Neural cell (in vitro differentiated cells): ENCODE measurements around the gene CNN3. TPM values are rescaled to one million over a fixed set of nuclear protein-coding genes. Genes with fewer than 3 reads are reported as not detected.

ENCODE experiments used
- H2AFZ ChIP-seq: fragments of 200-600, 300-800 bp; sonication (generic), shearing (Covaris generic); 2 replicates; pipeline ENCODE4 v1.6.0; 2014; ENCODE audit warnings: low read depth, mild to moderate bottlenecking, antibody characterized with exemption, low read length, moderate library complexity
- H3F3A ChIP-seq: fragments of 200-600 bp; shearing (Covaris generic); 2 replicates; pipeline ENCODE4 v1.6.1; 2016; ENCODE audit warnings: mild to moderate bottlenecking, moderate library complexity, mixed read lengths, antibody characterized with exemption, low read length; ENCODE audit not compliant: insufficient read depth, poor library complexity, severe bottlenecking
- H3K27ac ChIP-seq: fragments of 200-600, 300-800 bp; sonication (generic), shearing (Covaris generic); 2 replicates; pipeline ENCODE4 v1.5.1; 2014; ENCODE audit warnings: mild to moderate bottlenecking, low read length, moderate library complexity
- H3K27me3 ChIP-seq: fragments of 300-800, 200-600 bp; sonication (generic), shearing (Covaris generic); 2 replicates; pipeline ENCODE4 v1.6.0; 2014; ENCODE audit warnings: mild to moderate bottlenecking, low read depth, low read length, moderate library complexity; ENCODE audit not compliant: insufficient read depth
- H3K36me3 ChIP-seq: fragments of 300-800, 200-600 bp; sonication (generic), shearing (Covaris generic); 2 replicates; pipeline ENCODE4 v1.5.1; 2014; ENCODE audit warnings: mild to moderate bottlenecking, antibody characterized with exemption, low read length, moderate library complexity; ENCODE audit not compliant: insufficient read depth
- H3K4me2 ChIP-seq: fragments of 300-800, 200-600 bp; sonication (generic), shearing (Covaris generic); 2 replicates; pipeline ENCODE4 v1.6.0; 2014; ENCODE audit warnings: mild to moderate bottlenecking, low read length
- H3K4me3 ChIP-seq: fragments of 300-800, 200-600 bp; sonication (generic), shearing (Covaris generic); 2 replicates; pipeline ENCODE4 v1.5.1; 2014; ENCODE audit warnings: mild to moderate bottlenecking, low read length, moderate library complexity
- H3K79me2 ChIP-seq: fragments of 200-600 bp; shearing (Covaris generic); replicated peaks from 2 replicates; pipeline ENCODE4 v1.6.0; 2014; ENCODE audit warnings: mild to moderate bottlenecking, low read length, moderate library complexity; ENCODE audit not compliant: insufficient read depth
- H3K9ac ChIP-seq: fragments of 300-800, 200-600 bp; sonication (generic), shearing (Covaris generic); 2 replicates; pipeline ENCODE4 v1.6.1; 2016; ENCODE audit warnings: mild to moderate bottlenecking, low read length, mixed read lengths
- H3K9me2 ChIP-seq: fragments of 200-600 bp; shearing (Covaris generic); 2 replicates; pipeline ENCODE4 v1.6.1; 2016; ENCODE audit warnings: mild to moderate bottlenecking, low read length, mixed read lengths; ENCODE audit not compliant: insufficient read depth
- H3K9me3 ChIP-seq: fragments of 200-600, 300-800 bp; sonication (generic), shearing (Covaris generic); 2 replicates; pipeline ENCODE4 v1.6.1; 2016; ENCODE audit warnings: mild to moderate bottlenecking, mixed run types, low read length, moderate library complexity, mixed read lengths
- H4K20me1 ChIP-seq: fragments of 200-600 bp; shearing (Covaris generic); 2 replicates; pipeline ENCODE4 v1.6.1; 2016; ENCODE audit warnings: mild to moderate bottlenecking, mixed run types; ENCODE audit not compliant: insufficient read depth
- EP300 ChIP-seq: fragments of 450-650 bp; conservative IDR thresholded peaks from 2 replicates; pipeline ENCODE4 v1.6.1; 2014; ENCODE audit warnings: antibody characterized with exemption, mild to moderate bottlenecking, moderate library complexity; ENCODE audit not compliant: poor library complexity, severe bottlenecking
- EZH2 ChIP-seq: fragments of 200-600, 300-800 bp; shearing (Covaris generic), sonication (generic); IDR thresholded peaks from 2 replicates; pipeline ENCODE4 v1.6.1; 2014; ENCODE audit warnings: antibody characterized with exemption, low read length, borderline replicate concordance, mild to moderate bottlenecking; ENCODE audit not compliant: insufficient read depth, poor library complexity, severe bottlenecking
- MXI1 ChIP-seq: fragments of 450-650 bp; conservative IDR thresholded peaks from 2 replicates; pipeline ENCODE4 v1.6.1; 2014; ENCODE audit warnings: antibody characterized with exemption, mild to moderate bottlenecking; ENCODE audit not compliant: poor library complexity, severe bottlenecking
- POLR2AphosphoS5 ChIP-seq: IDR thresholded peaks from 2 replicates; pipeline ENCODE4 v1.6.1; 2012
- RAD21 ChIP-seq: fragments of 450-650 bp; conservative IDR thresholded peaks from 2 replicates; pipeline ENCODE4 v1.6.1; 2014; ENCODE audit warnings: antibody characterized with exemption, mild to moderate bottlenecking, moderate library complexity
- SMC3 ChIP-seq: fragments of 450-650 bp; conservative IDR thresholded peaks from 2 replicates; pipeline ENCODE4 v1.6.1; 2014; ENCODE audit warnings: antibody characterized with exemption, mild to moderate bottlenecking, moderate library complexity; ENCODE audit not compliant: poor library complexity
- TAF1 ChIP-seq: IDR thresholded peaks from 2 replicates; pipeline ENCODE4 v1.6.1; 2012; ENCODE audit warnings: low read depth
- polyA plus RNA-seq: library from polyadenylated mRNA; depleted of rRNA; stranded (reverse); fragments of >200 nt; gene quantifications from 2 replicates; pipeline ENCODE4 v1.2.3, GENCODE V29; 2014
- TF ChIP-seq, protein P1 (sequence below): fragments of 450-650 bp; IDR thresholded peaks from 2 replicates; pipeline ENCODE4 v1.5.1; 2014; ENCODE audit warnings: antibody characterized with exemption, mild to moderate bottlenecking, moderate library complexity; ENCODE audit not compliant: poor library complexity, severe bottlenecking
- TF ChIP-seq, protein P2 (sequence below): IDR thresholded peaks from 2 replicates; pipeline ENCODE4 v1.6.1; 2012; ENCODE audit warnings: borderline replicate concordance

CNN3 gene
- polyA plus RNA-seq, 1 donor from 2014 or later: 106 TPM

GRCh38 chr1:94871031-94871430 lies 55.9 kb downstream of the CNN3 start:
- Histone ChIP-seq H3K9me3 (no peaks in the 10 kb centered on the region), H3K4me3 (no peak overlapping the region), H3K9ac (no peak overlapping the region), H3K36me3 (no peaks in the 10 kb centered on the region), H3F3A (no peaks in the 10 kb centered on the region), H3K79me2 (no peaks in the 10 kb centered on the region), H3K27ac (no peak overlapping the region), H3K9me2 (no peaks in the 10 kb centered on the region), H4K20me1 (no peaks in the 10 kb centered on the region), H2AFZ (no peak overlapping the region), H3K27me3 (no peaks in the 10 kb centered on the region), H3K4me2 (no peak overlapping the region)
- no peak for TF ChIP-seq SMC3
- no peak for TF ChIP-seq TAF1
- TF ChIP-seq EP300: no peak
- no peak for TF ChIP-seq RAD21
- TF ChIP-seq, protein P1, sequence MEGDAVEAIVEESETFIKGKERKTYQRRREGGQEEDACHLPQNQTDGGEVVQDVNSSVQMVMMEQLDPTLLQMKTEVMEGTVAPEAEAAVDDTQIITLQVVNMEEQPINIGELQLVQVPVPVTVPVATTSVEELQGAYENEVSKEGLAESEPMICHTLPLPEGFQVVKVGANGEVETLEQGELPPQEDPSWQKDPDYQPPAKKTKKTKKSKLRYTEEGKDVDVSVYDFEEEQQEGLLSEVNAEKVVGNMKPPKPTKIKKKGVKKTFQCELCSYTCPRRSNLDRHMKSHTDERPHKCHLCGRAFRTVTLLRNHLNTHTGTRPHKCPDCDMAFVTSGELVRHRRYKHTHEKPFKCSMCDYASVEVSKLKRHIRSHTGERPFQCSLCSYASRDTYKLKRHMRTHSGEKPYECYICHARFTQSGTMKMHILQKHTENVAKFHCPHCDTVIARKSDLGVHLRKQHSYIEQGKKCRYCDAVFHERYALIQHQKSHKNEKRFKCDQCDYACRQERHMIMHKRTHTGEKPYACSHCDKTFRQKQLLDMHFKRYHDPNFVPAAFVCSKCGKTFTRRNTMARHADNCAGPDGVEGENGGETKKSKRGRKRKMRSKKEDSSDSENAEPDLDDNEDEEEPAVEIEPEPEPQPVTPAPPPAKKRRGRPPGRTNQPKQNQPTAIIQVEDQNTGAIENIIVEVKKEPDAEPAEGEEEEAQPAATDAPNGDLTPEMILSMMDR: no peak
- TF ChIP-seq, protein P2, sequence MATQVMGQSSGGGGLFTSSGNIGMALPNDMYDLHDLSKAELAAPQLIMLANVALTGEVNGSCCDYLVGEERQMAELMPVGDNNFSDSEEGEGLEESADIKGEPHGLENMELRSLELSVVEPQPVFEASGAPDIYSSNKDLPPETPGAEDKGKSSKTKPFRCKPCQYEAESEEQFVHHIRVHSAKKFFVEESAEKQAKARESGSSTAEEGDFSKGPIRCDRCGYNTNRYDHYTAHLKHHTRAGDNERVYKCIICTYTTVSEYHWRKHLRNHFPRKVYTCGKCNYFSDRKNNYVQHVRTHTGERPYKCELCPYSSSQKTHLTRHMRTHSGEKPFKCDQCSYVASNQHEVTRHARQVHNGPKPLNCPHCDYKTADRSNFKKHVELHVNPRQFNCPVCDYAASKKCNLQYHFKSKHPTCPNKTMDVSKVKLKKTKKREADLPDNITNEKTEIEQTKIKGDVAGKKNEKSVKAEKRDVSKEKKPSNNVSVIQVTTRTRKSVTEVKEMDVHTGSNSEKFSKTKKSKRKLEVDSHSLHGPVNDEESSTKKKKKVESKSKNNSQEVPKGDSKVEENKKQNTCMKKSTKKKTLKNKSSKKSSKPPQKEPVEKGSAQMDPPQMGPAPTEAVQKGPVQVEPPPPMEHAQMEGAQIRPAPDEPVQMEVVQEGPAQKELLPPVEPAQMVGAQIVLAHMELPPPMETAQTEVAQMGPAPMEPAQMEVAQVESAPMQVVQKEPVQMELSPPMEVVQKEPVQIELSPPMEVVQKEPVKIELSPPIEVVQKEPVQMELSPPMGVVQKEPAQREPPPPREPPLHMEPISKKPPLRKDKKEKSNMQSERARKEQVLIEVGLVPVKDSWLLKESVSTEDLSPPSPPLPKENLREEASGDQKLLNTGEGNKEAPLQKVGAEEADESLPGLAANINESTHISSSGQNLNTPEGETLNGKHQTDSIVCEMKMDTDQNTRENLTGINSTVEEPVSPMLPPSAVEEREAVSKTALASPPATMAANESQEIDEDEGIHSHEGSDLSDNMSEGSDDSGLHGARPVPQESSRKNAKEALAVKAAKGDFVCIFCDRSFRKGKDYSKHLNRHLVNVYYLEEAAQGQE: no peak

GRCh38 chr1:94866164-94866807 lies 60.6 kb downstream of the CNN3 start:
- Histone ChIP-seq H3K79me2 (no peaks in the 10 kb centered on the region), H3K4me3 (no peak overlapping the region), H3K27me3 (no peaks in the 10 kb centered on the region), H3K9me2 (no peaks in the 10 kb centered on the region), H3K27ac (no peak overlapping the region), H3F3A (no peaks in the 10 kb centered on the region), H3K4me2 (no peak overlapping the region), H4K20me1 (no peaks in the 10 kb centered on the region), H3K9me3 (no peaks in the 10 kb centered on the region), H2AFZ (no peak overlapping the region), H3K36me3 (no peaks in the 10 kb centered on the region), H3K9ac (no peak overlapping the region)
- TF ChIP-seq, protein P1: no peak
- TF ChIP-seq POLR2AphosphoS5 (no peak), RAD21 (no peak), EZH2 (no peak), SMC3 (no peak), MXI1 (no peak), TAF1 (no peak), EP300 (no peak)
- TF ChIP-seq, protein P2: no peak
